GM12878 (cell line): ENCODE data around the gene C20orf96. TPM values are rescaled to one million over a fixed set of nuclear protein-coding genes. Genes with fewer than 3 reads are reported as not detected.

Source experiments
- CHD2 ChIP-seq: IDR thresholded peaks from 2 replicates; pipeline ENCODE4 v1.6.1; 2011; ENCODE audit warnings: low read depth, low read length, improper control_type of control experiment, borderline replicate concordance
- DPF2 ChIP-seq: fragments of 450-650 bp; IDR thresholded peaks from 2 replicates; pipeline ENCODE4 v1.6.1; 2017; ENCODE audit warnings: mild to moderate bottlenecking
- ETV6 ChIP-seq, 2 experiments: fragments of 450-650 bp in 1 of 2; IDR thresholded peaks in 1 of 2; conservative IDR thresholded peaks in 1 of 2; 2 replicates each; pipeline ENCODE4 v1.6.1; 2014; ENCODE audit warnings: antibody characterized with exemption in 1 of 2, borderline replicate concordance in 1 of 2, low read depth in 1 of 2, mild to moderate bottlenecking in 1 of 2, moderate library complexity in 1 of 2
- GATAD2B ChIP-seq: fragments of 450-650 bp; conservative IDR thresholded peaks from 2 replicates; pipeline ENCODE4 v1.6.1; 2017; ENCODE audit warnings: low read depth, mild to moderate bottlenecking, moderate library complexity
- NFYB ChIP-seq: IDR thresholded peaks from 2 replicates; pipeline ENCODE4 v1.6.1; 2011; ENCODE audit warnings: low read depth, mild to moderate bottlenecking, low read length, improper control_type of control experiment, moderate library complexity; ENCODE audit not compliant: insufficient read depth
- NRF1 ChIP-seq: conservative IDR thresholded peaks from 2 replicates; pipeline ENCODE4 v1.6.1; 2011; ENCODE audit warnings: mild to moderate bottlenecking, low read depth, low read length, improper control_type of control experiment
- PAX5 ChIP-seq: IDR thresholded peaks from 2 replicates; pipeline ENCODE4 v1.6.1; 2011; ENCODE audit warnings: low read depth, low read length, borderline replicate concordance
- POLR2AphosphoS5 ChIP-seq: IDR thresholded peaks from 2 replicates; pipeline ENCODE4 v1.6.1; 2011; ENCODE audit warnings: mild to moderate bottlenecking, low read length, inconsistent platforms
- SIN3A ChIP-seq: IDR thresholded peaks from 2 replicates; pipeline ENCODE4 v1.6.1; 2012; ENCODE audit warnings: low read depth, low read length, improper control_type of control experiment
- SP1 ChIP-seq: IDR thresholded peaks from one replicate; pipeline ENCODE4 v1.6.1; 2011; ENCODE audit warnings: low read depth, low read length
- SRF ChIP-seq, 2 experiments: IDR thresholded peaks; 2 replicates each; pipeline ENCODE4 v1.6.1; 2011; ENCODE audit warnings: low read depth in 2 of 2, low read length in 2 of 2, mild to moderate bottlenecking in 1 of 2, moderate library complexity in 1 of 2
- SUZ12 ChIP-seq: fragments of 200-600 bp; sonication (generic); IDR thresholded peaks from one replicate; pipeline ENCODE4 v1.6.1; 2018; ENCODE audit warnings: antibody characterized with exemption, mild to moderate bottlenecking; ENCODE audit not compliant: unreplicated experiment
- TCF3 ChIP-seq: IDR thresholded peaks from 2 replicates; pipeline ENCODE4 v1.6.1; 2012; ENCODE audit warnings: low read depth, mild to moderate bottlenecking, low read length, borderline replicate concordance; ENCODE audit not compliant: insufficient read depth
- ZBED1 ChIP-seq: IDR thresholded peaks from 2 replicates; pipeline ENCODE4 v1.6.1; 2016; ENCODE audit warnings: borderline replicate concordance
- ZZZ3 ChIP-seq: IDR thresholded peaks from 2 replicates; pipeline ENCODE4 v1.6.1; 2011; ENCODE audit warnings: low read depth; ENCODE audit not compliant: control insufficient read depth, insufficient read length
- polyA plus RNA-seq, 11 experiments: library from polyadenylated mRNA; depleted of rRNA in 4 of 11; unstranded in 6 of 11; stranded (reverse) in 5 of 11; fragments of >200 nt; fragmentation: Nextera tagmentation in 4 of 11; fragmentation: Illumina TruSeq in 1 of 11; extraction: Ambion mirVana in 4 of 11; extraction: Trizol in 1 of 11; gene quantifications; 1 replicate in 1 of 11; 2 replicates in 10 of 11; pipeline versions ENCODE4 v1.2.1 to v1.2.3, GENCODE V29; 2011 to 2016; ENCODE audit warnings: inconsistent platforms in 2 of 11, missing spikeins in 2 of 11, low read depth in 1 of 11
- total RNA-seq, 4 experiments: library from RNA; depleted of rRNA in 3 of 4; stranded (reverse); fragments of >200 nt in 3 of 4; fragmentation: Illumina TruSeq in 1 of 4; extraction: Trizol in 1 of 4; gene quantifications; 2 replicates each; pipeline versions ENCODE4 v1.2.1 to v1.2.3, GENCODE V29; 2013 to 2021
- TF ChIP-seq, protein P1 (sequence below): fragments of 450-650 bp; IDR thresholded peaks from 2 replicates; pipeline ENCODE4 v1.6.1; 2016; ENCODE audit warnings: mild to moderate bottlenecking, moderate library complexity, borderline replicate concordance
- TF ChIP-seq, protein P2 (sequence below): IDR thresholded peaks from 2 replicates; pipeline ENCODE4 v1.6.1; 2012; ENCODE audit warnings: improper control_type of control experiment, low read depth, low read length; ENCODE audit not compliant: insufficient replicate concordance
- TF ChIP-seq, protein P3 (sequence below): IDR thresholded peaks from 2 replicates; pipeline ENCODE4 v1.6.1; 2012; ENCODE audit warnings: low read depth, low read length, improper control_type of control experiment

Gene C20orf96
- total and polyA plus RNA-seq, 10 of the 15 experiments (the other 5 are each of a cell fraction or from before 2014, with no cell fraction given): 1.4 to 8.6 (median 5.9) TPM

DNA sequence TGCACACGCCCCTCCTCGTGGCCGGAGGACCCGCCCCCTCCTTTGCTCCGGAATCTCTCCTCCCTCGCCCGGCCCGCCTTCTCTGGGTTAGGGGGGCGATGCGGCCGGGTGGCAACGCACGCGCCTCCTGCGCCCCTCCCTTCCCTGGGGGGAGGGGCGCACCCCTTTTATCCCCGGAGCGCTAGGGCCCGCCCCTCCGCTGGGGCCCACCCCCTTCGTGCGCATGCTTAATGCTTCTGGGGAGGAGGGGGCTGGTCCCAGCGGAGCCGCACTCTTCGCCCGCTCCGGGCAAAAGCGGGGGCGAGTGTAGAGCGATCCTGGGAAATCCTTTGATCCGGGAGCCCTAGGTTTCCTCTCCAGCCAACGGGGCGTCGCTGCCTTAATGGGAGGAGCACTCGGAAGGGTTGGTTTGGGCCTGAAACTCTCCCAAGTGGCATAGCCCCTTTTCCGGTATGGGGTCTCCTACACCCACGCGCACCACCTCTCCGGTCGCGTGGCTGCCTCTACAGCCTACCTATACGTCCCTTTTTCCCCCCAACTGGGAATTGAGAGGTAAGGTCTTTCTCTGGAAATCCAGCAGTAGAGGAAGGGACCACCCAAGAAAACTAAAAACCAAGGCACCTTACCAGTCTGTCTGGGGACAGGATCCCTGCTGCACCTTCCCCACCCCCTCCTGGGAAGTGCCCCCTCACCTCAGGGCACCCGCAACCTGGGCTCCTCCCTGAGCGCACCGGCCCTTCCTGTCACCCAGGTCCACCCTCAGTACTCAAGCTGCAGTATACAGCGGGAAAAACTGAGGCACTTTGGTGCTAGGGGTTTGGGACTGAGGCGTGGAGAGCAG lies 36.9 kb upstream of the C20orf96 start (continued):
- TF ChIP-seq, protein P1, sequence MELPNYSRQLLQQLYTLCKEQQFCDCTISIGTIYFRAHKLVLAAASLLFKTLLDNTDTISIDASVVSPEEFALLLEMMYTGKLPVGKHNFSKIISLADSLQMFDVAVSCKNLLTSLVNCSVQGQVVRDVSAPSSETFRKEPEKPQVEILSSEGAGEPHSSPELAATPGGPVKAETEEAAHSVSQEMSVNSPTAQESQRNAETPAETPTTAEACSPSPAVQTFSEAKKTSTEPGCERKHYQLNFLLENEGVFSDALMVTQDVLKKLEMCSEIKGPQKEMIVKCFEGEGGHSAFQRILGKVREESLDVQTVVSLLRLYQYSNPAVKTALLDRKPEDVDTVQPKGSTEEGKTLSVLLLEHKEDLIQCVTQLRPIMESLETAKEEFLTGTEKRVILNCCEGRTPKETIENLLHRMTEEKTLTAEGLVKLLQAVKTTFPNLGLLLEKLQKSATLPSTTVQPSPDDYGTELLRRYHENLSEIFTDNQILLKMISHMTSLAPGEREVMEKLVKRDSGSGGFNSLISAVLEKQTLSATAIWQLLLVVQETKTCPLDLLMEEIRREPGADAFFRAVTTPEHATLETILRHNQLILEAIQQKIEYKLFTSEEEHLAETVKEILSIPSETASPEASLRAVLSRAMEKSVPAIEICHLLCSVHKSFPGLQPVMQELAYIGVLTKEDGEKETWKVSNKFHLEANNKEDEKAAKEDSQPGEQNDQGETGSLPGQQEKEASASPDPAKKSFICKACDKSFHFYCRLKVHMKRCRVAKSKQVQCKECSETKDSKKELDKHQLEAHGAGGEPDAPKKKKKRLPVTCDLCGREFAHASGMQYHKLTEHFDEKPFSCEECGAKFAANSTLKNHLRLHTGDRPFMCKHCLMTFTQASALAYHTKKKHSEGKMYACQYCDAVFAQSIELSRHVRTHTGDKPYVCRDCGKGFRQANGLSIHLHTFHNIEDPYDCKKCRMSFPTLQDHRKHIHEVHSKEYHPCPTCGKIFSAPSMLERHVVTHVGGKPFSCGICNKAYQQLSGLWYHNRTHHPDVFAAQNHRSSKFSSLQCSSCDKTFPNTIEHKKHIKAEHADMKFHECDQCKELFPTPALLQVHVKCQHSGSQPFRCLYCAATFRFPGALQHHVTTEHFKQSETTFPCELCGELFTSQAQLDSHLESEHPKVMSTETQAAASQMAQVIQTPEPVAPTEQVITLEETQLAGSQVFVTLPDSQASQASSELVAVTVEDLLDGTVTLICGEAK: no peak
- TF ChIP-seq NRF1 (peak; percentile 60), ZBED1 (no peak), SUZ12 (no peak), ETV6 (conservative IDR thresholded peaks at IDR 0.05 in 1 of 2, IDR thresholded peaks at IDR 0.05 in 1 of 2; ENCODE audit: borderline replicate concordance in 1 of 2, low read depth in 1 of 2) (no peak), GATAD2B (peak; percentile 63), NFYB (no peak), DPF2 (peak; percentile 17; the same call in 1 of the 2 replicates), POLR2AphosphoS5 (peak; percentile 56; the same call in 1 of the 2 replicates), CHD2 (peak; percentile 85), SP1 (peak; percentile 51), SRF (IDR thresholded peaks at IDR 0.05; ENCODE audit: low read depth in 2 of 2, low read length in 2 of 2) (no peak), TCF3 (0 out of 2 replicates have a peak, but pooled peaks have one; percentile 31), SIN3A (0 out of 2 replicates have a peak, but pooled peaks have one; percentile 18), PAX5 (0 out of 2 replicates have a peak, but pooled peaks have one; percentile 42), ZZZ3 (no peak)
- TF ChIP-seq, protein P2, sequence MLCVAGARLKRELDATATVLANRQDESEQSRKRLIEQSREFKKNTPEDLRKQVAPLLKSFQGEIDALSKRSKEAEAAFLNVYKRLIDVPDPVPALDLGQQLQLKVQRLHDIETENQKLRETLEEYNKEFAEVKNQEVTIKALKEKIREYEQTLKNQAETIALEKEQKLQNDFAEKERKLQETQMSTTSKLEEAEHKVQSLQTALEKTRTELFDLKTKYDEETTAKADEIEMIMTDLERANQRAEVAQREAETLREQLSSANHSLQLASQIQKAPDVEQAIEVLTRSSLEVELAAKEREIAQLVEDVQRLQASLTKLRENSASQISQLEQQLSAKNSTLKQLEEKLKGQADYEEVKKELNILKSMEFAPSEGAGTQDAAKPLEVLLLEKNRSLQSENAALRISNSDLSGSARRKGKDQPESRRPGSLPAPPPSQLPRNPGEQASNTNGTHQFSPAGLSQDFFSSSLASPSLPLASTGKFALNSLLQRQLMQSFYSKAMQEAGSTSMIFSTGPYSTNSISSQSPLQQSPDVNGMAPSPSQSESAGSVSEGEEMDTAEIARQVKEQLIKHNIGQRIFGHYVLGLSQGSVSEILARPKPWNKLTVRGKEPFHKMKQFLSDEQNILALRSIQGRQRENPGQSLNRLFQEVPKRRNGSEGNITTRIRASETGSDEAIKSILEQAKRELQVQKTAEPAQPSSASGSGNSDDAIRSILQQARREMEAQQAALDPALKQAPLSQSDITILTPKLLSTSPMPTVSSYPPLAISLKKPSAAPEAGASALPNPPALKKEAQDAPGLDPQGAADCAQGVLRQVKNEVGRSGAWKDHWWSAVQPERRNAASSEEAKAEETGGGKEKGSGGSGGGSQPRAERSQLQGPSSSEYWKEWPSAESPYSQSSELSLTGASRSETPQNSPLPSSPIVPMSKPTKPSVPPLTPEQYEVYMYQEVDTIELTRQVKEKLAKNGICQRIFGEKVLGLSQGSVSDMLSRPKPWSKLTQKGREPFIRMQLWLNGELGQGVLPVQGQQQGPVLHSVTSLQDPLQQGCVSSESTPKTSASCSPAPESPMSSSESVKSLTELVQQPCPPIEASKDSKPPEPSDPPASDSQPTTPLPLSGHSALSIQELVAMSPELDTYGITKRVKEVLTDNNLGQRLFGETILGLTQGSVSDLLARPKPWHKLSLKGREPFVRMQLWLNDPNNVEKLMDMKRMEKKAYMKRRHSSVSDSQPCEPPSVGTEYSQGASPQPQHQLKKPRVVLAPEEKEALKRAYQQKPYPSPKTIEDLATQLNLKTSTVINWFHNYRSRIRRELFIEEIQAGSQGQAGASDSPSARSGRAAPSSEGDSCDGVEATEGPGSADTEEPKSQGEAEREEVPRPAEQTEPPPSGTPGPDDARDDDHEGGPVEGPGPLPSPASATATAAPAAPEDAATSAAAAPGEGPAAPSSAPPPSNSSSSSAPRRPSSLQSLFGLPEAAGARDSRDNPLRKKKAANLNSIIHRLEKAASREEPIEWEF: no peak
- TF ChIP-seq, protein P3, sequence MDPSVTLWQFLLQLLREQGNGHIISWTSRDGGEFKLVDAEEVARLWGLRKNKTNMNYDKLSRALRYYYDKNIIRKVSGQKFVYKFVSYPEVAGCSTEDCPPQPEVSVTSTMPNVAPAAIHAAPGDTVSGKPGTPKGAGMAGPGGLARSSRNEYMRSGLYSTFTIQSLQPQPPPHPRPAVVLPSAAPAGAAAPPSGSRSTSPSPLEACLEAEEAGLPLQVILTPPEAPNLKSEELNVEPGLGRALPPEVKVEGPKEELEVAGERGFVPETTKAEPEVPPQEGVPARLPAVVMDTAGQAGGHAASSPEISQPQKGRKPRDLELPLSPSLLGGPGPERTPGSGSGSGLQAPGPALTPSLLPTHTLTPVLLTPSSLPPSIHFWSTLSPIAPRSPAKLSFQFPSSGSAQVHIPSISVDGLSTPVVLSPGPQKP: 0 out of 2 replicates have a peak, but pooled peaks have one; percentile 11
